NB4 (cell line): Measurements from ENCODE around the gene FDCSP.

Experiments
- POLR2A ChIP-seq: IDR thresholded peaks from 2 replicates; pipeline ENCODE4 v1.6.1; 2011; ENCODE audit warnings: mild to moderate bottlenecking; ENCODE audit not compliant: insufficient read length; ENCODE audit errors: extremely low read depth
- TF ChIP-seq, protein P1 (sequence below): IDR thresholded peaks from one replicate; pipeline ENCODE4 v1.5.1; 2012; ENCODE audit warnings: low read depth, low read length

DNA sequence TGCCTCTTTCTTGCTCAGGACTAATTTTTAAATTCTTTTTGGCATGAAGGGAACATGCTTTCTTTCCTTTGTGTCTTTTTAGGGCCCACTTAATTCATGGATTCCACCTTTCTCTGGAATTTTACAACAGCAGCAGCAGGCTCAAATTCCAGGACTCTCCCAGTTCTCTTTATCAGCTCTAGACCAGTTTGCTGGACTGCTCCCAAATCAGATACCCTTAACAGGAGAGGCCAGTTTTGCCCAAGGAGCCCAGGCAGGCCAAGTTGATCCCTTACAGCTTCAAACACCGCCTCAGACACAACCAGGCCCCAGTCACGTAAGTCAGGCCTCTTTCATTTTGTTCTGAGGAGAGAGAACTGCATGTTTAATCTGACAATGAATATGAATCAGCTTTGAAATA lies 28.1 kb upstream of the FDCSP start:
- TF ChIP-seq, protein P1, sequence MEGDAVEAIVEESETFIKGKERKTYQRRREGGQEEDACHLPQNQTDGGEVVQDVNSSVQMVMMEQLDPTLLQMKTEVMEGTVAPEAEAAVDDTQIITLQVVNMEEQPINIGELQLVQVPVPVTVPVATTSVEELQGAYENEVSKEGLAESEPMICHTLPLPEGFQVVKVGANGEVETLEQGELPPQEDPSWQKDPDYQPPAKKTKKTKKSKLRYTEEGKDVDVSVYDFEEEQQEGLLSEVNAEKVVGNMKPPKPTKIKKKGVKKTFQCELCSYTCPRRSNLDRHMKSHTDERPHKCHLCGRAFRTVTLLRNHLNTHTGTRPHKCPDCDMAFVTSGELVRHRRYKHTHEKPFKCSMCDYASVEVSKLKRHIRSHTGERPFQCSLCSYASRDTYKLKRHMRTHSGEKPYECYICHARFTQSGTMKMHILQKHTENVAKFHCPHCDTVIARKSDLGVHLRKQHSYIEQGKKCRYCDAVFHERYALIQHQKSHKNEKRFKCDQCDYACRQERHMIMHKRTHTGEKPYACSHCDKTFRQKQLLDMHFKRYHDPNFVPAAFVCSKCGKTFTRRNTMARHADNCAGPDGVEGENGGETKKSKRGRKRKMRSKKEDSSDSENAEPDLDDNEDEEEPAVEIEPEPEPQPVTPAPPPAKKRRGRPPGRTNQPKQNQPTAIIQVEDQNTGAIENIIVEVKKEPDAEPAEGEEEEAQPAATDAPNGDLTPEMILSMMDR = no peak
- TF ChIP-seq POLR2A = no peak
